Measurements from ENCODE around the gene RNASEH2C.
"Not testable (repeated sequence)": the region's sequence is repeated elsewhere in the genome, so short reads cannot be mapped to it uniquely, and the experiment has no call there.

Gene RNASEH2C

GRCh38 chr11:65716774-65717405 lies 3.7 kb downstream of the RNASEH2C start:
- DNase-seq, result no peak

DNA sequence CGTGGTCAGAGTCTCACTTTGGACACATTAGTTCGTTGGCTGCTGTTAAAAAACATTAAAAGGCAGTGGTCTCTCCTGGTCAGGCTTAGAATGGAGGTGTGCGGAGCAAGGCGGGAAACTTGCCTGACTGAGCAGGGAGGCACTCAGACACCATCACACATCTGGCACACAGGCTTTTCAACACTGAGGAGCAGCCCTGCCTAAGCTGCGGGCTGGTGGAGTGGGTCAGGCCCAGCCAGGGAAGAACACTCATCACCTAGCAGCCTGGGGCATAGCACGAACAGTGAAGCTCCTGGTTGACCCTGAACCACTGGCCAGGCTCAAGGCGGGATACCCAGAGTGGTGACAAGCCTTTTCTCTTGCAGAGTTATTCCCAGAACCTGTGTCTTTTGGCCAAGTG lies 4.3 kb downstream of the RNASEH2C start:
- DNase-seq, result no peak

GRCh38 chr11:65714433-65714832 lies 6.2 kb downstream of the RNASEH2C start:
- no peak for DNase-seq

DNA sequence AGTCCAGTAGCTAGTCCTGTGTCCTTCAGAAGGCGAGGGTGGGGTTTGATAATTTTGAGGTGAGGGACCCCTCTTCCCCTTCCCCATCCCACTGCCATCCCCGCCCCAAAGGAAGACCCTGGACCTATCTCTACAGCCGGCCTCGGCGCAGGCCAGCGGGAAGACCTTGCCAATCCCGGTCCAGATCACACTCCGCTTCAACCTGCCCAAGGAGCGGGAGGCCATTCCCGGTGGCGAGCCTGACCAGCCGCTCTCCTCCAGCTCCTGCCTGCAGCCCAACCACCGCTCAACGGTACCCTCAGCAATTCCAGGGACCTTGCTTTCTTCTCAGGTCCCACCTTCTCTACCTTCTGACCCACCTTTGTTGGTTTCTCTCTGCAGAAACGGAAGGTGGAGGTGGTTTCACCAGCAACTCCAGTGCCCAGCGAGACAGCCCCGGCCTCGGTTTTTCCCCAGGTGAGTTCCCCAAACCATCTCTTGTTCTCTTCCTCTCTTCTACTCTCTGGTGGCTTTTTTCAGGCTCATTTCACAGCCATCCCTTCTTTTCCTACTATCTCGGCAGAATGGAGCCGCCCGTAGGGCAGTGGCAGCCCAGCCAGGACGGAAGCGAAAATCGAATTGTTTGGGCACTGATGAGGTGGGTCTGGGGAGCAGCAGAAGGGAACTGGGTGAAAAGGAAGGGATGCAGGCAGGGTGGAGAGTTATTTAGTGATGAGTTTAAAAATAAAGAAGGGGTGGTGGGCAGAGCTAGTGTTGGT lies 7.2 kb downstream of the RNASEH2C start:
- no peak for DNase-seq

DNA sequence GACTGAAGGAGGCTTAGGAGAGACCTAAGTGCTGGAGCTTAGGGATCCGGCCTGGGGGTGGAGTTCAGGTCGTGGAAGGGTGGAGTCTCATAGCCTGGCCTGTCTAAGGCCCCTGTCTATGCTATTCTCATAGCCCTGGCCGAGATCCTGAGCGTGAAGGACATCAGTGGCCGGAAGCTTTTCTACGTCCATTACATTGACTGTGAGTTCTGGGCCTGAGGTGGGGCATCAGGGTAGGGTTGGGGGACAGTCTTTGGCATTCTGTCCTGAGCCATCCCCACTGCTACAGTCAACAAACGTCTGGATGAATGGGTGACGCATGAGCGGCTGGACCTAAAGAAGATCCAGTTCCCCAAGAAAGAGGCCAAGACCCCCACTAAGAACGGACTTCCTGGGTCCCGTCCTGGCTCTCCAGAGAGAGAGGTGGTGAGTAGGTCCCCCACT lies 7.9 kb downstream of the RNASEH2C start:
- DNase-seq, result no peak

DNA sequence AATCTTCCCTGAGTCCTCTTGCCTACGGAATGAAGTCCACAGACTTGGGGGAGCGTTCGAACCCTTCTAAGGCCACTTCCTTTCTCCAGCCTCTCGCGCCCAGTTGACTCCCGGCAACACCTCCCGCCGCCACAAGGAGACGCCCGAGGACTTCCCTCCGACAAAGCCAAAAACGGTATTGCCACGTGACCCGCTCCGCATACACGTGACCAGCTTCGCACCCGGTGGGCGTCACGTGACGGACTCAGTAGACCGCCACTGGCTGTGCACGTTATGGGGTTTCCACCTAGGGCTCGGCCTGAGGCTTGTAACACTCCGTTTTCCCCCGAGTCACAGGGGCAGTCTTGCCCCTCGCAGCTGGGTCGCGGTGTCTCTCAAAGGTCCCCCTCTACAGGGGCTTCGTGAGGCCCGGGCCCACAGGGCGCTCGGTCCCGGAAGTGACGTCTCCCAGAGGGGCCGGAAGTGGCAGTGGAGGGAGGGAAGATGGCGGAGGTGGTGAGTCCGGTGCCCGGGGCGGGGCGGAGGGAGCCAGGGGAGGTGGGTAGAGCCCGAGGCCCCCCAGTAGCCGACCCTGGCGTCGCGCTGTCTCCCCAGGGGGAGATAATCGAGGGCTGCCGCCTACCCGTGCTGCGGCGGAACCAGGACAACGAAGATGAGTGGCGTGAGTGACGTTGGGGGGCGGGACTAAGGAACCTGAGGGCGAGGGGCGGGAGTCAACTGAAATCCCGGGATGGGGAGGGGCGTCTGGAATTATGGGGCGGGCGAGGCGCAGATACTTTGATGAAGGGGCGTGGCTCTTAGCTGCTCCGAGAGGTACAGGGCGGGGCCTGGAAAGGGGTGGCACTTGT lies 8.6 kb downstream of the RNASEH2C start, which contains the start of gene KAT5:
Gene KAT5 (plus strand): TSS at position 468 of the 848 bp plus-strand sequence. CDS start 16 bp downstream, at position 484.
- DNase-seq, result peak; percentile 98

DNA sequence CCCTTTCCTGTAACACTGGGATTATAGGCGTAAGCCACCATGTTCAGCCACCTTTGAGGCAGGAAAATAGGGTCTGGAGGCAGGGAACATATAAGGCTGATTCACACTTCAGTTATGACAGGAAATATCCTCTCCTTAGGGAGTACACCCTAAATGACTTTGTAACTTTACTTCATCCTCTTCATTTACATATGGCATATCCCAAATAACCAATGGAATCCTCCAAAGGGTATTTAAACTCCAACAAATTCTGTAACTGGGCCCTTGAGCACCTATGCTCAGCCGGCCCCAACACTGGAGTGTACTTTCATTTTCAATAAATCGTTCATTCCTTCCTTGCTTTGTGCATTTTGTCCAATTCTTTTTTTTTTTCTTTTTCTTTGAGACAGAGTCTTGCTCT lies 10.2 kb downstream of the RNASEH2C start:
- DNase-seq, result no peak

- DNase-seq, result no peak
Observed at GRCh38 chr11:65709661-65710060, 10.9 kb downstream of the RNASEH2C start.

GRCh38 chr11:65708451-65708850 lies 12.1 kb downstream of the RNASEH2C start:
- no peak for DNase-seq

DNA sequence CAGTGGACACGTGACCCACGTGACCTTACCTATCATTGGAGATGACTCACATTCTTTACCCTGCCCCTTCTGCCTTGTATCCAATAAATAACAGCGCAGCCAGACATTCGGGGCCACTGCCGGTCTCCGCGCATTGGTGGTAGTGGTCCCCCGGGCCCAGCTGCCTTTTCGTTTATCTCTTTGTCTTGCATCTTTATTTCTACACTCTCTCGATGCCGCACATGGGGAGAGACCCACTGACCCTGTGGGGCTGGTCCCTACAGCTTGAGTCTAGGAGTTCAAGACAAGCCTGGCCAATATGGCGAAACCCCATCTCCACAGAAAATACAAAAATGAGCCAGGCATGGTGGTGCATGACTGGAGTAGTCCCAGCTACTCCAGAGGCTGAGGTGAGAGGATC lies 13.6 kb downstream of the RNASEH2C start:
- not testable (repeated sequence) for DNase-seq

DNA sequence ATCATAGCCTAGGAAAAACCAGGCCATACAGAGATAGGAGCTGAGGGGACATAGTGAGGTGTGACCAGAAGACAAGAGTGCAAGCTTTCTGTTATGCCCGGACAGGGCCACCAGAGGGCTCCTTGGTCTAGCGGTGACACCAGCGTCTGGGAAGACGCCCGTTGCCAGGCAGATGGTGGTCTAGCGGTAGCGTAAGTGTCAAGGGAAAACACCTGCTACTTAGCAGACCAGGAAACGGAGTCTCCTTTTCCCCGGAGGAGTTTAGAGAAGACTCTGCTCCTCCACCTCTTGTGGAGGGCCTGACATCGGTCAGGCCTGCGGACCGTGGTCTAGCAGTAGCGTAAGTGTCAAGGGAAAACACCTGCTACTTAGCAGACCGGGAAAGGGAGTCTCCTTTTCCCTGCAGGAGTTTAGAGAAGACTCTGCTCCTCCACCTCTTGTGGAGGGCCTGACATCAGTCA lies 14.3 kb downstream of the RNASEH2C start:
- DNase-seq, result peak; percentile 83 to 87

GRCh38 chr11:65703846-65704245 lies 16.8 kb downstream of the RNASEH2C start:
- DNase-seq, result no peak

- DNase-seq, result no peak
Observed at GRCh38 chr11:65701686-65702085, 18.9 kb downstream of the RNASEH2C start.

GRCh38 chr11:65700399-65700798 lies 20.2 kb downstream of the RNASEH2C start:
- no peak for DNase-seq

DNA sequence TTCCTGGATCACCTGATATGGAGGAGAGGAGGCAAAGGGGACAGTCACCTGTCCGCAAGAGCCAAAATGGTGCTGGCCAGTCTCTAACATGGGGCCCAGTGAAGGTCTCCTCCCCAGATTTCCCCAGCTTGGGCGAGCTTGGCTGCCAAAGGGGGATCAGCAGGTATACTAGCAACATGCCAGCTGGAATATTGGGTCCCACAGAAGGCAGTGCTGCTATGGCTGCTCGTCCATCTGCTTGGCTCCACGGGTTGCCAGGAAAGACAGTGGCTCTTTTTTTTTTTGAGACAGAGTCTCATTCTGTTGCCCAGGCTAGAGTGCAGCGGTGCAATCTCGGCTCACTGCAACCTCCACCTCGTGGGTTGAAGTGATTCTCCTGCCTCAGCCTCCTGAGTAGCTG lies 21.3 kb downstream of the RNASEH2C start:
- no peak for DNase-seq

- no peak for DNase-seq
Observed at GRCh38 chr11:65698205-65698604, 22.4 kb downstream of the RNASEH2C start.

- DNase-seq, result no peak
Observed at GRCh38 chr11:65696802-65697552, 23.6 kb downstream of the RNASEH2C start.

- no peak for DNase-seq
Observed at GRCh38 chr11:65695459-65696241, 24.9 kb downstream of the RNASEH2C start.

DNA sequence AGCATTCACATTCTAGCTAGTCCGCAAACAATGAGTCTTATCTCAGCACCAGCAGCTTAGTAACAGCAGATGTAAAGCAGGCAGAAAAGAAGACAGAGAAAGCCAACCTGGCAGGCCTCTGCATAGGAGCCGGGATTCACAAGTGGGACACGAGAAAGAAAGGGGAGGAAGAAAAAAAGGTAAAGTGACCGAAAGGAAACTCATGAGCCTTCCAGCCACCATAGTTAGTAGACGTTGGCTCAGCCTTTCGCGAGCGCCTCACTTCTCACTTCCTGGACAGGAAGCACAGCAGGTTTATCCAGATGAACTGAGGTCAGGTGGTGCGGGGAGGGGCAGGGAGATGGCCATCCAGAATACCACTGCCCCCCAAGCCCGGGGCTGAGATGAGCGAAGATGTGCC lies 28.2 kb downstream of the RNASEH2C start:
- DNase-seq, result no peak

DNA sequence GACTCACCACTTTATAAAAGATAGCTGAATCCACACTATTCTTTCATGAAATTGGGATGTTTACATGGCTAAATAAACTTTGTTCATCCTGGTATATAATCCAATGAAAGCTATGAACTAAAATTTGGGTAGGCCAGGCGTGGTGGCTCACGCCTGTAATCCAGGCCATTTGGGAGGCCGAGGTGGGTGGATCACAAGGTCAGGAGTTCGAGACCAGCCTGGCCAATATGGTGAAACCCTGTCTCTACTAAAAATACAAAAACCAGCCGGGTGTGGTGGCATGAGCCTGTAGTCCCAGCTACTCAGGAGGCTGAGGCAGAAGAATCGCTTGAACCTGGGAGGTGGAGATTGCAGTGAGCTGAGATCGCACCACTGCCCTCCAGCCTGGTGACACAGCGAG lies 28.8 kb downstream of the RNASEH2C start:
- DNase-seq, result not testable (repeated sequence)

DNA sequence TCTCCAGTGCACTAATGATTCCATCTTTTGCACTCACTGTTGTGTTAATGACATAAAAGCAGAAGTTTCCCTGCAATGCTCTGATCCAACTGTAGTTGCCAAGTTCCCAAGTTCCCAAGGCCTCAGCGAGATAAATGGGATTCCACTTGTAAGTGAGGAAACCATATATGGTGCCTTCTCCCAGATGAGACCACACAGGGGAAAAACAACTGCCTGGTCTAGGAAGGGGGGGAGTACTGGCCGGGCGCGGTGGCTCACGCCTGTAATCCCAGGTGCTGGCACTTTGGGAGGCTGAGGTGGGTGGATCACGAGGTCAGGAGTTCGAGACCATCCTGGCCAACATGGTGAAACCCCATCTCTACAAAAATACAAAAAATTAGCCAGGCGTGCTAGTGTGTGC lies 34.6 kb downstream of the RNASEH2C start:
- no peak for DNase-seq

- DNase-seq, result not testable (repeated sequence)
Observed at GRCh38 chr11:65683480-65683879, 37.1 kb downstream of the RNASEH2C start.

All from CD4-positive, alpha-beta T cell treated with Interleukin-4 for 1 hour (primary cell).